H1 (cell line): ENCODE data around the gene CHAT. TPM values are rescaled to one million over a fixed set of nuclear protein-coding genes. Genes with fewer than 3 reads are reported as not detected.

Experiments
- CTCF ChIA-PET: fragments of 300-600 bp; sonication (Branson Sonifier 250); formaldehyde crosslinking; loops from one replicate; lab custom pipeline; 2021; ENCODE audit not compliant: partially characterized antibody; lab: Charles Lee
- POLR2A ChIA-PET: fragments of 300-600 bp; sonication (Branson Sonifier 250); formaldehyde crosslinking; loops from one replicate; lab custom pipeline; 2021; ENCODE audit warnings: inconsistent platforms; ENCODE audit not compliant: partially characterized antibody; lab: Charles Lee
- DNase-seq, 2 experiments: peaks; one replicate each; pipeline versions ENCODE4 v3.0.0 to v3.0.0-alpha.2; 2010 to 2022; ENCODE audit warnings: low spot score in 2 of 2, low read depth in 1 of 2, mixed read lengths in 1 of 2
- FAIRE-seq: peaks from 2 replicates; lab custom pipeline; 2011; peaks lifted over from hg19 to GRCh38; lab: Jason Lieb, UNC
- H2AFZ ChIP-seq: 2 replicates; pipeline ENCODE4 v1.8.1; 2012; ENCODE audit warnings: low read length, inconsistent platforms
- H2AK5ac ChIP-seq: 2 replicates; pipeline ENCODE4 v1.6.1; 2013; ENCODE audit warnings: low read depth, low read length
- H2BK120ac ChIP-seq: replicated peaks from 2 replicates; pipeline ENCODE3; 2013; ENCODE audit warnings: low read depth, low read length, inconsistent platforms
- H2BK12ac ChIP-seq: 2 replicates; pipeline ENCODE4 v1.6.1; 2013; ENCODE audit warnings: low read depth, low read length
- H2BK15ac ChIP-seq: 2 replicates; pipeline ENCODE4 v1.6.1; 2013; ENCODE audit warnings: low read length
- H2BK20ac ChIP-seq: 2 replicates; pipeline ENCODE4 v1.6.1; 2013; ENCODE audit warnings: low read length
- H2BK5ac ChIP-seq: 2 replicates; pipeline ENCODE4 v1.6.1; 2013; ENCODE audit warnings: low read depth, low read length
- H3K14ac ChIP-seq: 2 replicates; pipeline ENCODE4 v1.6.1; 2013; ENCODE audit warnings: inconsistent platforms; ENCODE audit not compliant: insufficient read length
- H3K18ac ChIP-seq: 2 replicates; pipeline ENCODE4 v1.6.1; 2013; ENCODE audit warnings: low read length; ENCODE audit errors: extremely low read depth
- H3K23ac ChIP-seq: 2 replicates; pipeline ENCODE4 v1.6.1; 2013; ENCODE audit warnings: inconsistent platforms; ENCODE audit not compliant: insufficient read length
- H3K23me2 ChIP-seq: 2 replicates; pipeline ENCODE4 v1.6.1; 2013; ENCODE audit warnings: low read depth, low read length
- H3K27ac ChIP-seq: 2 replicates; pipeline ENCODE4 v1.6.1; 2011; ENCODE audit warnings: low read depth, low read length, inconsistent platforms
- H3K27me3 ChIP-seq, 4 experiments: replicated peaks in 1 of 4; 1 replicate in 1 of 4; 2 replicates in 3 of 4; pipeline versions ENCODE4 v1.6.1 to v1.8.1; 2011 to 2013; ENCODE audit warnings: low read length in 3 of 4, mild to moderate bottlenecking in 3 of 4, inconsistent platforms in 2 of 4, mixed read lengths in 2 of 4, moderate library complexity in 1 of 4; ENCODE audit not compliant: control insufficient read depth in 3 of 4, insufficient read depth in 3 of 4; ENCODE audit errors: extremely low read depth in 1 of 4
- H3K36me3 ChIP-seq, 4 experiments: 2 replicates each; pipeline versions ENCODE4 v1.6.1 to v1.8.1; 2011 to 2013; ENCODE audit warnings: mild to moderate bottlenecking in 4 of 4, low read length in 3 of 4, moderate library complexity in 2 of 4, control low read depth in 1 of 4, inconsistent platforms in 1 of 4; ENCODE audit not compliant: insufficient read depth in 4 of 4, control insufficient read depth in 2 of 4
- H3K4ac ChIP-seq: replicated peaks from 2 replicates; pipeline ENCODE3; 2013; ENCODE audit warnings: low read length, low read depth, mixed read lengths, inconsistent platforms; ENCODE audit not compliant: insufficient read length
- H3K4me1 ChIP-seq, 4 experiments: replicated peaks in 1 of 4; 1 replicate in 1 of 4; 2 replicates in 3 of 4; pipeline versions ENCODE4 v1.6.1 to v1.8.1; 2011 to 2013; ENCODE audit warnings: low read length in 3 of 4, inconsistent platforms in 2 of 4, mixed read lengths in 1 of 4; ENCODE audit not compliant: insufficient read depth in 4 of 4, control insufficient read depth in 3 of 4
- H3K4me2 ChIP-seq, 2 experiments: 2 replicates each; pipeline versions ENCODE4 v1.6.1 to v1.8.1; 2011 to 2013; ENCODE audit warnings: low read depth in 2 of 2, low read length in 2 of 2, control low read depth in 1 of 2, inconsistent platforms in 1 of 2, mild to moderate bottlenecking in 1 of 2; ENCODE audit not compliant: insufficient read depth in 1 of 2
- H3K4me3 ChIP-seq, 4 experiments: fragments of 200-600, 300-600 bp in 1 of 4; sonication (generic), shearing (Covaris generic), sonication (Bioruptor Twin) in 1 of 4; 2 replicates each; pipeline versions ENCODE4 v1.5.1 to v1.8.1; 2011 to 2016; ENCODE audit warnings: low read length in 4 of 4, low read depth in 3 of 4, control low read depth in 2 of 4, inconsistent platforms in 2 of 4, mild to moderate bottlenecking in 2 of 4, mixed read lengths in 1 of 4, moderate library complexity in 1 of 4; ENCODE audit not compliant: insufficient read depth in 2 of 4; ENCODE audit errors: extremely low read depth in 1 of 4
- H3K56ac ChIP-seq: replicated peaks from 2 replicates; pipeline ENCODE3; 2013; ENCODE audit warnings: low read depth, mild to moderate bottlenecking, mixed read lengths, low read length, inconsistent platforms; ENCODE audit not compliant: insufficient read length
- H3K79me1 ChIP-seq: 2 replicates; pipeline ENCODE4 v1.6.1; 2013; ENCODE audit warnings: low read depth, low read length, control low read depth
- H3K79me2 ChIP-seq, 2 experiments: 2 replicates each; pipeline versions ENCODE4 v1.6.1 to v1.8.1; 2012 to 2013; ENCODE audit warnings: low read length in 2 of 2, mild to moderate bottlenecking in 2 of 2, inconsistent platforms in 1 of 2; ENCODE audit not compliant: insufficient read depth in 2 of 2, control insufficient read depth in 1 of 2
- H3K9ac ChIP-seq, 4 experiments: replicated peaks in 1 of 4; 1 replicate in 1 of 4; 2 replicates in 3 of 4; pipeline versions ENCODE4 v1.6.1 to v1.8.1; 2011 to 2013; ENCODE audit warnings: low read depth in 3 of 4, low read length in 3 of 4, control low read depth in 2 of 4, mild to moderate bottlenecking in 2 of 4, moderate library complexity in 2 of 4, inconsistent platforms in 1 of 4; ENCODE audit errors: extremely low read depth in 1 of 4
- H3K9me3 ChIP-seq, 2 experiments: 2 replicates each; pipeline versions ENCODE4 v1.6.1 to v1.8.1; 2012 to 2013; ENCODE audit warnings: mild to moderate bottlenecking in 2 of 2, moderate library complexity in 2 of 2, control low read depth in 1 of 2, inconsistent platforms in 1 of 2, low read depth in 1 of 2, low read length in 1 of 2, mixed read lengths in 1 of 2; ENCODE audit not compliant: insufficient read depth in 2 of 2
- H4K20me1 ChIP-seq, 2 experiments: replicated peaks in 1 of 2; 2 replicates each; pipeline versions ENCODE3 to v1.8.1; 2011 to 2013; ENCODE audit warnings: inconsistent platforms in 2 of 2, low read length in 2 of 2, mild to moderate bottlenecking in 1 of 2; ENCODE audit not compliant: insufficient read depth in 2 of 2, control insufficient read depth in 1 of 2
- H4K5ac ChIP-seq: 2 replicates; pipeline ENCODE4 v1.6.1; 2013; ENCODE audit warnings: low read length, low read depth, mixed read lengths, inconsistent platforms; ENCODE audit not compliant: insufficient read length
- H4K8ac ChIP-seq: 2 replicates; pipeline ENCODE4 v1.8.0; 2013; ENCODE audit warnings: mild to moderate bottlenecking, moderate library complexity, low read length, inconsistent platforms; ENCODE audit not compliant: insufficient read depth; ENCODE audit errors: extremely low read depth
- H4K91ac ChIP-seq: replicated peaks from 2 replicates; pipeline ENCODE3; 2013; ENCODE audit warnings: low read length, mixed read lengths, inconsistent platforms; ENCODE audit not compliant: insufficient read length
- SIX5 ChIP-seq: IDR thresholded peaks from 2 replicates; pipeline ENCODE4 v1.6.1; 2011; ENCODE audit warnings: mild to moderate bottlenecking, low read depth, low read length
- YY1 ChIP-seq: IDR thresholded peaks from 2 replicates; pipeline ENCODE4 v1.6.1; 2011; ENCODE audit warnings: low read depth, mild to moderate bottlenecking, low read length
- WGBS, 2 experiments: shearing (Covaris generic) in 1 of 2; methylation state at CpG; one replicate each; pipeline versions ENCODE4 v1.1.6 to v1.1.7; 2013 to 2015; ENCODE audit warnings: low lambda C conversion rate in 2 of 2, mixed read lengths in 2 of 2, inconsistent platforms in 1 of 2, low coverage in 1 of 2, missing lambda C conversion rate in 1 of 2; ENCODE audit not compliant: insufficient replicate concordance in 2 of 2, insufficient coverage in 1 of 2, insufficient read length in 1 of 2; ENCODE audit errors: extremely low coverage in 1 of 2, missing lambda C conversion rate in 1 of 2; 5-methylcytosine and 5-hydroxymethylcytosine counted together
- polyA plus RNA-seq, 7 experiments: library from polyadenylated mRNA; depleted of rRNA in 3 of 7; stranded (reverse) in 5 of 7; unstranded in 2 of 7; fragments of >200 nt in 5 of 7; fragments of 200-250 nt in 2 of 7; gene quantifications; 1 replicate in 5 of 7; 2 replicates in 1 of 7; 4 replicates in 1 of 7; pipeline versions ENCODE4 v1.2.1 to v1.2.3, GENCODE V29; 2011 to 2013; ENCODE audit warnings: missing spikeins in 2 of 7, mixed read lengths in 2 of 7
- total RNA-seq: library from RNA; stranded (reverse); fragmentation: NEBNext Ultra II Directional; extraction: Animal tissue kit (Norgen Biotek cat#: 25700); gene quantifications from 2 replicates; pipeline ENCODE4 v1.2.1, GENCODE V29; 2021

The CHAT gene
- total and polyA plus RNA-seq, 2 of the 8 experiments (the other 6 are each of a cell fraction or from before 2014, with no cell fraction given): not detected

GRCh38 chr10:49600046-49600445, 13.8 kb upstream of the CHAT start:
- H3K56ac ChIP-seq: no peak overlapping the region
- no peak overlapping the region for H2BK12ac ChIP-seq
- H2BK5ac ChIP-seq: no peak overlapping the region
- no peaks in the 10 kb centered on the region for H3K79me1 ChIP-seq
- no peak overlapping the region for H3K27ac ChIP-seq
- peaks cover 0 to 2% of the 10 kb centered on the region in 2 experiments for H4K20me1 ChIP-seq
- no peaks in the 10 kb centered on the region for H3K79me2 ChIP-seq
- H3K4ac ChIP-seq: no peak overlapping the region
- H3K4me1 ChIP-seq: peaks cover 0 to 4% (median 0%) of the 10 kb centered on the region in 4 experiments; a peak in 1 of 7 replicates
- H3K18ac ChIP-seq: no peak overlapping the region; the same call in 1 of the 2 replicates
- H2AFZ ChIP-seq: no peak overlapping the region
- H2AK5ac ChIP-seq: no peak overlapping the region
- no peak overlapping the region for H4K91ac ChIP-seq
- H2BK120ac ChIP-seq: no peak overlapping the region
- ChIA-PET POLR2A (interaction anchor here (0.5 kb wide), 1 partner anchor 121 kb away, joined by 3 read pairs; no protein-coding TSS in a partner anchor), CTCF (interaction anchor here (0.9 to 2.3 kb wide), 5 partner anchors 9 to 123 kb away, joined by 3 to 6 read pairs (median 5); no protein-coding TSS in a partner anchor)
- no peak overlapping the region for H4K8ac ChIP-seq
- no peak overlapping the region for H3K9ac ChIP-seq
- H3K27me3 ChIP-seq: peaks cover 0 to 8% (median 5%) of the 10 kb centered on the region in 4 experiments; a peak in 5 of 7 replicates
- FAIRE-seq (no peak), DNase-seq (no peak)
- no peak overlapping the region for H4K5ac ChIP-seq
- H2BK15ac ChIP-seq: no peak overlapping the region
- no peak overlapping the region for H3K4me2 ChIP-seq
- no peak overlapping the region for H3K14ac ChIP-seq
- H3K9me3 ChIP-seq: no peaks in the 10 kb centered on the region
- no peak overlapping the region for H3K23ac ChIP-seq
- H3K36me3 ChIP-seq: no peaks in the 10 kb centered on the region
- H2BK20ac ChIP-seq: no peak overlapping the region
- TF ChIP-seq SIX5 (no peak), YY1 (no peak)
- no peak overlapping the region for H3K4me3 ChIP-seq
- 94% methylated on average over 6 of the region's 8 CpGs; no CpG with 5 or more reads in 1 of the 2 experiments for WGBS, 2 experiments
- H3K23me2 ChIP-seq: no peaks in the 10 kb centered on the region
